GM12864 (cell line): ENCODE measurements around the gene PXMP4.

ENCODE experiments used
- DNase-seq: peaks from one replicate; pipeline ENCODE4 v3.0.0-alpha.2; 2011; ENCODE audit warnings: low read depth
- H3K4me3 ChIP-seq: 2 replicates; pipeline ENCODE4 v1.5.1; 2011; ENCODE audit warnings: mild to moderate bottlenecking, low read depth, low read length, control low read depth
- TF ChIP-seq, protein P1 (sequence below): IDR thresholded peaks from 2 replicates; pipeline ENCODE4 v1.5.1; 2011; ENCODE audit warnings: low read depth, mild to moderate bottlenecking, moderate library complexity, low read length, control low read depth, inconsistent platforms; ENCODE audit errors: missing control alignments

PXMP4 gene

DNA sequence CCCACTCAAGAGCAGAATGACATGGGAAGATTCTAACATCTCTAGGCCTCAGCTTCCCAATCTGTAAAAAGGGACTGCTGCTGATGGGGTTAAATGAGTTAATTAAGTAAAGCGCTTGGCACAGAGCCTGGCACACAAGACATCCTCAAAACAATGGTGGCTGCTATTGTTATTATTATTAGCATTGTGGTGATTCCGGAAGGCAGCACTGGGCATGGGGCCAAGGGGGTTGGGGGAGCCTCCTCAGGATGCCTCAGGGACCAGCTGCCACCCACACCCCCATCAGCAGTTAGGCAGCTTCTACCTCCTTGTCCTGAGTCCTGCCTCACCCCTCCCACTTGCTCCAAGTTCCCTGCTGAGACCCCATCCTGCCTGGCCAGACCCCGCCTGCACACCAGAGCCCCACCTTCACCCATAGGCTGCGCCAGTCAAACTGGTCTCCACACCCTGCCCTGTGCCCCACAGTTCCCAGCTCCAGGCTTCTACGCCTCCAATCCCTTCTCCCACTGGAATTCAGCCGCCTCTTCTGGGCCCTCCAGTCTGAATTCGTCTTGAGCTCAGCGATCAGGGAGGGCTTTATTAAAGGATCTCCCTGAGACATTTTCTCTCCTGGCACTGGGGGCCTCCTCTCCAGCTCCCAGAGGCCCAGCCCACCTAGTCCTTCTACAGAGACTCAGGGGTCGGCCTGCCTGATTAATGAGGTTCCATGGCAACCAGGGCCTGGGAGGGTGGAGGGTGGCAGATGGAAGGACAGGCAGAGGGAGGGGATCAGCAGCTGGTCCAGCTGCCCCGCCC is 35.4 kb downstream of the PXMP4 start:
- no peak for DNase-seq
- TF ChIP-seq, protein P1, sequence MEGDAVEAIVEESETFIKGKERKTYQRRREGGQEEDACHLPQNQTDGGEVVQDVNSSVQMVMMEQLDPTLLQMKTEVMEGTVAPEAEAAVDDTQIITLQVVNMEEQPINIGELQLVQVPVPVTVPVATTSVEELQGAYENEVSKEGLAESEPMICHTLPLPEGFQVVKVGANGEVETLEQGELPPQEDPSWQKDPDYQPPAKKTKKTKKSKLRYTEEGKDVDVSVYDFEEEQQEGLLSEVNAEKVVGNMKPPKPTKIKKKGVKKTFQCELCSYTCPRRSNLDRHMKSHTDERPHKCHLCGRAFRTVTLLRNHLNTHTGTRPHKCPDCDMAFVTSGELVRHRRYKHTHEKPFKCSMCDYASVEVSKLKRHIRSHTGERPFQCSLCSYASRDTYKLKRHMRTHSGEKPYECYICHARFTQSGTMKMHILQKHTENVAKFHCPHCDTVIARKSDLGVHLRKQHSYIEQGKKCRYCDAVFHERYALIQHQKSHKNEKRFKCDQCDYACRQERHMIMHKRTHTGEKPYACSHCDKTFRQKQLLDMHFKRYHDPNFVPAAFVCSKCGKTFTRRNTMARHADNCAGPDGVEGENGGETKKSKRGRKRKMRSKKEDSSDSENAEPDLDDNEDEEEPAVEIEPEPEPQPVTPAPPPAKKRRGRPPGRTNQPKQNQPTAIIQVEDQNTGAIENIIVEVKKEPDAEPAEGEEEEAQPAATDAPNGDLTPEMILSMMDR, result no peak
- peak overlapping the region; percentile 66 for H3K4me3 ChIP-seq

- DNase-seq, result no peak
- TF ChIP-seq, protein P1, result no peak
- H3K4me3 ChIP-seq, result no peak overlapping the region
Observed at GRCh38 chr20:33681728-33682353, 38.3 kb downstream of the PXMP4 start.

- TF ChIP-seq, protein P1, result no peak
- no peak overlapping the region for H3K4me3 ChIP-seq
- DNase-seq, result no peak
Observed at GRCh38 chr20:33681288-33681687, 38.8 kb downstream of the PXMP4 start.

- no peak overlapping the region for H3K4me3 ChIP-seq
- TF ChIP-seq, protein P1, result no peak
- DNase-seq, result no peak
Observed at GRCh38 chr20:33680686-33681085, 39.4 kb downstream of the PXMP4 start.

DNA sequence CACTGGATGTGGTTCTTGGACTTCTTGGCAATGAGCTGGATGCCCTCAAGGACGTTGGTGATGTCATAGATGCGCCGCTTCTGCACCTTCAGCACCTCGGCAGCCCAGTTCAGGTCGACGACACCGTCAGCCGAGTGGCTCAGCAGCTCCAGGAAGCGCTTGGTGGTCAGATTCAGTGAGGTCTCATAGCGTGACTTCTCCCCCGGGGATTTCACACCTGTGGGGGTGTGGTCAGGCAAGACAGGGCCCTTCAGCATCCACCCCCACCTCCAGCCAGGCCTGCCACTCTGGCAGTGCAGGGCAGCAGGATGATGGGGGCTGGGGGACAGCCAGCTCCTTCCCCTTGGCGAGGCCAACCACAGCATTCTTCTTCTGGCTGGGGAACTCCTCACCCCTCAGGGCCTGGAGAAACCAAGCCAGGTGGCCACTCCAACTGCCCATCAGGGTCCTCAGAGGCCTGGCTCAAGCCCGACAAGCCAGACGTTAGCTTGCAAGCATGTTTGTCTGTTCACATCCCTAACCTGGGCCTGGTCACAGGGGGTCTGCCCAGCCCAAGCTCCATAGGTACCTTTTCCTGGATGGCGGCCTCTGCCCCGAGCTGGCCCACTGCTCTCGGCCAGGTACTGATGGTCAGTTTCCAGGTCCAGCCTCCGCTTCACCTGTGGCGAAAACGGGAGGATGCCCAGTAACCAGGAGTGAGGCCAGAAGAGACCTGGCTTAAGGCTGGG is 40.2 kb downstream of the PXMP4 start:
- H3K4me3 ChIP-seq, result no peak overlapping the region
- peak; percentile 65 for DNase-seq
- TF ChIP-seq, protein P1, result no peak

DNA sequence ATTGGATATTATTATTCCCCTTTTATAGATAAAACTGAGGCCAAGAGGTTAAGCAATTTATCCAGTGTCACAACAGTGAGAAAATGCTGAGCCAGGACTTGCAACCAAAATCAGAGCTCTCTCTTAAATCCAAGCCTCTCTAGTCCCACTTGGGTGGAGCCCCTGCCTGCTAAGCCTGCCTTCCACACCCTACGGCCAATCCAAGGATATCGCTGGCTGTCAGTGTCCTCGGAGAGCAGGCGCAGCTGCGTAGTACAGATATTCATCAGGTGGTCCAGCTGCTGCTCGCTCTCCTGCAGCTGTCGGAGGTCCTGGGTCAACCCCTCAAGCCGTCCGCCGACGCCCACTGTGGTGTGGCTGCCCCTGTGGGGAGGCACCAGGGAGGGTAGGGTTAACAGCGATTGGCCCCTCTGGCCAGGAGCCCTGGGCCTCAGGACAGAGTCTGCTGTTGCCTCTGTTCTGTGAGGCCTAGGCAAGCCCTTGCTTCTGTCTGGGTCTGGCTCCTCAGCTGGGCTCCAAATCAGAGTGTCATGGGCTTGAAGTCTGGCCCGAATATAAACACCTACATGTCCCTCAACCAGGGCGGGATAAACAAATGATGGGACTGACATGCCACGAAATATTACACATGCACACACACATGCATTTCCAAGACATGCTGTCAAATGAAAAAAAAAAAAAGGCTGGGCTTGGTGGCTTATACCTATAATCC is 42.0 kb downstream of the PXMP4 start:
- DNase-seq, result no peak
- TF ChIP-seq, protein P1, result no peak
- no peak overlapping the region for H3K4me3 ChIP-seq
